GM23248 (cell line): ENCODE results near the gene FAXDC2. TPM values are rescaled to one million over a fixed set of nuclear protein-coding genes. Genes with fewer than 3 reads are reported as not detected.

Source experiments
- DNase-seq: peaks from one replicate; pipeline ENCODE4 v3.0.0-alpha.2; 2015
- H2AFZ ChIP-seq: fragments of 200-600 bp; sonication (generic); 2 replicates; pipeline ENCODE4 v1.6.1; 2016; ENCODE audit warnings: antibody characterized with exemption
- H3F3A ChIP-seq: fragments of 200-600 bp; sonication (generic); 2 replicates; pipeline ENCODE4 v1.6.1; 2016; ENCODE audit warnings: mild to moderate bottlenecking, antibody characterized with exemption, mixed run types; ENCODE audit not compliant: insufficient read depth
- H3K27ac ChIP-seq: fragments of 200-600 bp; sonication (generic); 2 replicates; pipeline ENCODE4 v1.5.1; 2016; ENCODE audit warnings: mild to moderate bottlenecking
- H3K27me3 ChIP-seq: fragments of 200-600 bp; sonication (generic); replicated peaks from 2 replicates; pipeline ENCODE4 v1.6.1; 2016; ENCODE audit warnings: mild to moderate bottlenecking; ENCODE audit not compliant: insufficient read depth
- H3K36me3 ChIP-seq: fragments of 200-600 bp; sonication (generic); 2 replicates; pipeline ENCODE4 v1.6.1; 2016; ENCODE audit warnings: low read depth, mild to moderate bottlenecking
- H3K4me1 ChIP-seq: fragments of 200-600 bp; sonication (generic); 2 replicates; pipeline ENCODE4 v1.6.1; 2016; ENCODE audit warnings: mild to moderate bottlenecking; ENCODE audit not compliant: insufficient read depth
- H3K4me2 ChIP-seq: fragments of 200-600 bp; sonication (generic); one replicate; pipeline ENCODE4 v1.6.1; 2016; ENCODE audit warnings: mild to moderate bottlenecking; ENCODE audit not compliant: unreplicated experiment
- H3K4me3 ChIP-seq: fragments of 200-600 bp; sonication (generic); 2 replicates; pipeline ENCODE4 v1.5.1; 2016; ENCODE audit warnings: mild to moderate bottlenecking
- H3K79me2 ChIP-seq: fragments of 200-600 bp; sonication (generic); 2 replicates; pipeline ENCODE4 v1.6.1; 2016; ENCODE audit warnings: mild to moderate bottlenecking; ENCODE audit not compliant: insufficient read depth
- H3K9ac ChIP-seq: fragments of 200-600 bp; sonication (generic); 2 replicates; pipeline ENCODE4 v1.6.1; 2016; ENCODE audit warnings: mild to moderate bottlenecking
- H3K9me2 ChIP-seq: fragments of 200-600 bp; sonication (generic); 2 replicates; pipeline ENCODE4 v1.6.1; 2016; ENCODE audit warnings: mixed run types, mild to moderate bottlenecking, moderate library complexity; ENCODE audit not compliant: insufficient read depth
- H3K9me3 ChIP-seq: fragments of 200-600 bp; sonication (generic); one replicate; pipeline ENCODE4 v1.6.1; 2017; ENCODE audit warnings: low read depth
- H4K20me1 ChIP-seq: fragments of 200-600 bp; sonication (generic); 2 replicates; pipeline ENCODE4 v1.6.0; 2016; ENCODE audit not compliant: insufficient read depth
- EZH2 ChIP-seq: fragments of 200-600 bp; sonication (generic); IDR thresholded peaks from 2 replicates; pipeline ENCODE4 v1.6.1; 2018; ENCODE audit warnings: antibody characterized with exemption, mild to moderate bottlenecking; ENCODE audit not compliant: insufficient read depth, poor library complexity, severe bottlenecking
- EZH2phosphoT487 ChIP-seq: fragments of 200-600 bp; sonication (generic); IDR thresholded peaks from 2 replicates; pipeline ENCODE4 v1.6.1; 2018; ENCODE audit warnings: antibody characterized with exemption, moderate library complexity, mild to moderate bottlenecking, low read depth; ENCODE audit not compliant: insufficient read depth
- WGBS, 2 experiments: methylation state at CpG; one replicate each; pipeline ENCODE4 v1.1.6; 2015 to 2017; ENCODE audit warnings: low lambda C conversion rate in 2 of 2, low coverage in 1 of 2; ENCODE audit errors: missing lambda C conversion rate in 2 of 2; 5-methylcytosine and 5-hydroxymethylcytosine counted together
- in situ Hi-C: fragments of 300-500 bp; cut with MboI; formaldehyde crosslinking; loops from 2 replicates; pipeline ENCODE4 v1.15.0; 2020
- polyA plus RNA-seq: library from polyadenylated mRNA; unstranded; fragments of >200 nt; fragmentation: Nextera tagmentation; extraction: Ambion mirVana; gene quantifications from 2 replicates; pipeline ENCODE4 v1.2.1, GENCODE V29; 2016
- total RNA-seq: library from RNA; depleted of rRNA; stranded (reverse); fragments of >200 nt; shearing (Covaris generic); gene quantifications from 2 replicates; pipeline ENCODE4 v1.2.3, GENCODE V29; 2014

FAXDC2 gene
- total and polyA plus RNA-seq, 2 experiments from 2014 or later, result 5.4 to 10.3 TPM

DNA sequence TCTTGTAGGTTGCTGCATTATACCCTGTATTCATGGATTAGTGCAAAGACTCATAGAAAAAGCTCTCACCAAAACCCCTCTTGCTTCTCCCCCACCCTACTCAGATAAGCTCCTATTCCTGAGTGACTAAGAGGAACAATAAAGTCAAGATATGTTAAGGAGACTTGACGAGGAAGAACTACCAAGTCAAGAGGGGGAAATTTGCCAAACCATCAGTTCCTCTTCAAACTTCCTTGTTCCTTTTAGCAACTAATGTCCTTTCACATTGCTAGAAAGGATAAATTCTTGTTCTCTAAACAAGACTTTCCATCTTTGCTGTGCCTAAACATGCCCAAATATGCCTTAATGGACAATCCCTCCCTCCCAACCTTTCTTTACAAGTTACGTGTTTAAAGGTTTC is 35.0 kb upstream of the FAXDC2 start:
- in situ Hi-C loops, result no loop called here
- H3K9me2 ChIP-seq, result no peaks in the 10 kb centered on the region

DNA sequence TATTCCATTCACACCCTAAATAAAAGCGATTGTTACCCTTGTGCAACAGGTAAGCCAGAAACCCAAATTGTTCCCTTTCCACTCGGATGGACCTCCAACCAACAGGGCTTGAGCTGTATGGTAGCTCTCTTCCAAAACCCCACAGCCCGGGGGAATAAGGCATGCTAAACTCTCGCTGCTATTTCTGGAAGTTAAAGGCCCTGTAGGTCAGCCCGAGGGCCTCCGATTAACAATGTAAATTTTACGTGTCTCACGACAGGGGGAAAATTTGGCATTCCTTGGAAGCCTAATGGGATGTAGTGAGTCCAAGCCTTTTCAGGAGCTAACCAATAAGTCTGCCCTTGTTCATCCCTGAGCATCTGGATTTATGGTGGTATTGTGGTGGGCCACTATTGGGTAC is 34.0 kb upstream of the FAXDC2 start:
- Histone ChIP-seq H3K4me2 (no peak overlapping the region), H3K79me2 (no peaks in the 10 kb centered on the region), H3K9ac (no peak overlapping the region), H3K27me3 (no peaks in the 10 kb centered on the region), H3K9me2 (no peaks in the 10 kb centered on the region), H3K4me1 (no peaks in the 10 kb centered on the region), H3K27ac (no peak overlapping the region), H4K20me1 (no peaks in the 10 kb centered on the region), H2AFZ (no peak overlapping the region), H3K9me3 (no peaks in the 10 kb centered on the region), H3K4me3 (no peak overlapping the region), H3K36me3 (peaks cover 44% of the 10 kb centered on the region), H3F3A (peaks cover 1% of the 10 kb centered on the region; the same call in 1 of the 2 replicates)
- in situ Hi-C loops, result no loop called here
- no peak for TF ChIP-seq EZH2phosphoT487
- no peak for TF ChIP-seq EZH2
- DNase-seq, result no peak
- 96 to 100% methylated on average over 8 of the region's 8 CpGs for WGBS, 2 experiments

More for the DNA sequence above, 35.0 kb upstream of the FAXDC2 start:
- H3K4me3 ChIP-seq, result no peak overlapping the region
- no peaks in the 10 kb centered on the region for H3K79me2 ChIP-seq
- TF ChIP-seq EZH2, result no peak
- TF ChIP-seq EZH2phosphoT487, result no peak
- no peaks in the 10 kb centered on the region for H3K4me1 ChIP-seq
- no peak overlapping the region for H2AFZ ChIP-seq
- WGBS, 2 experiments, result 87 to 95% methylated on average over 2 of the region's 2 CpGs
- no peaks in the 10 kb centered on the region for H3K9me3 ChIP-seq
- H3K9ac ChIP-seq, result no peak overlapping the region
- no peak overlapping the region for H3K27ac ChIP-seq
- DNase-seq, result no peak
- no peaks in the 10 kb centered on the region for H3F3A ChIP-seq
- peaks cover 49% of the 10 kb centered on the region for H3K36me3 ChIP-seq
- H3K27me3 ChIP-seq, result no peaks in the 10 kb centered on the region
- no peaks in the 10 kb centered on the region for H4K20me1 ChIP-seq
- no peak overlapping the region for H3K4me2 ChIP-seq

- no peaks in the 10 kb centered on the region for H4K20me1 ChIP-seq
- no peak overlapping the region for H3K4me2 ChIP-seq
- no peaks in the 10 kb centered on the region for H3K9me2 ChIP-seq
- peaks cover 28% of the 10 kb centered on the region for H3K36me3 ChIP-seq
- in situ Hi-C loops, result no loop called here
- DNase-seq, result no peak
- no peak overlapping the region for H3K9ac ChIP-seq
- no peaks in the 10 kb centered on the region for H3K4me1 ChIP-seq
- 59 to 63% methylated on average over 4 of the region's 4 CpGs for WGBS, 2 experiments
- H3K27me3 ChIP-seq, result no peaks in the 10 kb centered on the region
- no peak overlapping the region for H3K4me3 ChIP-seq
- H2AFZ ChIP-seq, result no peak overlapping the region
- H3K27ac ChIP-seq, result no peak overlapping the region
- no peaks in the 10 kb centered on the region for H3K79me2 ChIP-seq
- peaks cover 6% of the 10 kb centered on the region for H3K9me3 ChIP-seq
- H3F3A ChIP-seq, result peaks cover 5% of the 10 kb centered on the region; the same call in 1 of the 2 replicates
- TF ChIP-seq EZH2 (no peak), EZH2phosphoT487 (no peak)
Observed at GRCh38 chr5:154881986-154882385, 31.6 kb upstream of the FAXDC2 start.

GRCh38 chr5:154878642-154879335 is 28.4 kb upstream of the FAXDC2 start:
- no peaks in the 10 kb centered on the region for H3K4me1 ChIP-seq
- DNase-seq, result peak; percentile 23
- H3K9me2 ChIP-seq, result no peaks in the 10 kb centered on the region
- H3K9ac ChIP-seq, result no peak overlapping the region
- no peaks in the 10 kb centered on the region for H4K20me1 ChIP-seq
- 93 to 96% methylated on average over 14 of the region's 14 CpGs for WGBS, 2 experiments
- TF ChIP-seq EZH2phosphoT487 (no peak), EZH2 (no peak)
- H3K4me2 ChIP-seq, result no peak overlapping the region
- in situ Hi-C loops, result no loop called here
- H3K27ac ChIP-seq, result no peak overlapping the region
- no peaks in the 10 kb centered on the region for H3K79me2 ChIP-seq
- H3F3A ChIP-seq, result peaks cover 12% of the 10 kb centered on the region; the same call in 1 of the 2 replicates
- H2AFZ ChIP-seq, result no peak overlapping the region
- H3K36me3 ChIP-seq, result peaks cover 25% of the 10 kb centered on the region
- H3K27me3 ChIP-seq, result no peaks in the 10 kb centered on the region
- H3K4me3 ChIP-seq, result no peak overlapping the region
- H3K9me3 ChIP-seq, result peaks cover 6% of the 10 kb centered on the region
